ENCODE data around the gene XPNPEP1. TPM values are rescaled to one million over a fixed set of nuclear protein-coding genes. Genes with fewer than 3 reads are reported as not detected.

XPNPEP1 gene
- total and polyA plus RNA-seq, 2 of the 4 experiments (the other 2 are of a cell fraction): 164 to 311 TPM

DNA sequence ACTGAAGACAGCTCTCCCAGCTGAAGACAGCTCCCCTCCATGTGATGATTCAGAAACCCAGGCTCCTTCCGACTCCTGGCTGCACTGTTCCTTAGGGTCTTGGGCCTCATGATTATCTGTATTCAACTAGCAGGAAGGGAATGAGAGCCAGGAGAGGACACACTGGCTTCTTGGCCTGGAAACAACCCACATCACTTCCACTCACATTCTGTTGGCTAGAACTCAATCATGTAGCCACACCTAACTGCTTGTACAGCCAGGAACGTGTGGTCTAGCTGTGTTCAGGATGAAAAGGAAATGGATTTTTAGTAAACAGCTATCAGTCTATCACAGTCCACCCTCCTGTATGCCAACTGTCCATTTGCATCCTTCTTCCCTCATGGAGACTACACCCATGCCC, 30.5 kb upstream of the XPNPEP1 start:
- no peak overlapping the region for H3K27ac ChIP-seq (ENCODE audit: insufficient read depth, low read length)

More for the DNA sequence above, 30.5 kb upstream of the XPNPEP1 start:
- BruUV-seq (replicated peaks): no TSS peak
- ChIA-PET CTCF (no interaction called here), POLR2A (ENCODE audit: unreplicated experiment) (no interaction called here)
- Histone ChIP-seq H3K27me3 (ENCODE audit: control insufficient read depth, insufficient read depth, low read length) (no peaks in the 10 kb centered on the region), H2AK9ac (replicated peaks; ENCODE audit: low read depth, low read length, poor library complexity) (no peak overlapping the region), H3K9me3 (ENCODE audit: control insufficient read depth, insufficient read depth, low read length) (no peaks in the 10 kb centered on the region; the same call in 1 of the 2 replicates), H4K91ac (ENCODE audit: insufficient read depth, low read depth, low read length) (no peak overlapping the region), H4K5ac (ENCODE audit: low read depth, low read length) (no peak overlapping the region), H3K4me3 (ENCODE audit: insufficient read depth, low read depth, low read length) (no peak overlapping the region), H3K36me3 (ENCODE audit: control insufficient read depth, insufficient read depth, low read length) (no peaks in the 10 kb centered on the region), H3K9ac (ENCODE audit: low read depth, low read length) (no peak overlapping the region), H3K14ac (replicated peaks; ENCODE audit: low read depth, low read length) (no peak overlapping the region), H2BK5ac (ENCODE audit: low read depth, low read length, poor library complexity, severe bottlenecking) (no peak overlapping the region), H3K9me1 (ENCODE audit: insufficient read depth, low read length) (no peaks in the 10 kb centered on the region), H2BK120ac (ENCODE audit: low read depth, low read length) (no peak overlapping the region), H3K4me1 (ENCODE audit: control insufficient read depth, insufficient read depth, low read length) (no peaks in the 10 kb centered on the region; the same call in 1 of the 2 replicates), H4K8ac (ENCODE audit: low read depth in 2 of 2, low read length in 2 of 2) (no peak overlapping the region), H2AFZ (replicated peaks; ENCODE audit: low read length, poor library complexity) (no peak overlapping the region), H4K20me1 (ENCODE audit: insufficient read depth, low read length) (no peaks in the 10 kb centered on the region), H3K79me1 (ENCODE audit: low read depth in 1 of 2, low read length in 2 of 2) (no peaks in the 10 kb centered on the region), H3K18ac (ENCODE audit: low read depth, low read length) (no peak overlapping the region), H3K23ac (ENCODE audit: low read depth, low read length) (0 out of 2 replicates have a peak overlapping the region, but pooled peaks have one; percentile 8), H3K4me2 (ENCODE audit: low read depth, low read length) (no peak overlapping the region), H2AK5ac (ENCODE audit: low read depth, low read length) (0 out of 2 replicates have a peak overlapping the region, but pooled peaks have one; percentile 25), H3K4ac (ENCODE audit: low read depth, low read length) (no peak overlapping the region), H2BK20ac (ENCODE audit: low read depth, low read length) (no peak overlapping the region), H3K56ac (ENCODE audit: extremely low read depth, insufficient read depth, low read length) (no peak overlapping the region), H2BK15ac (ENCODE audit: low read depth, low read length) (no peak overlapping the region)
- ATAC-seq (ENCODE audit: low read depth): no peak
- dilution Hi-C loops (cut with HindIII; ENCODE audit: low sequenced_read_pairs, unreplicated experiment) (no loop called here), in situ Hi-C loops (cut with MboI; ENCODE audit: low sequenced_read_pairs) (no loop called here), intact Hi-C loops (cut with micrococcal nuclease) (no loop called here)
- WGBS, 2 experiments (ENCODE audit: extremely low coverage in 2 of 2, insufficient read length in 1 of 2): no CpG with 5 or more reads among the region's 2 CpGs
- no peak for DNase-seq
- TF ChIP-seq BHLHE40 (IDR thresholded peaks at IDR 0.05; ENCODE audit: low read depth, low read length) (no peak), RFX5 (IDR thresholded peaks at IDR 0.05; ENCODE audit: low read depth, low read length) (no peak), RAD21 (IDR thresholded peaks at IDR 0.05; ENCODE audit: low read length) (no peak), CHD1 (IDR thresholded peaks at IDR 0.05; ENCODE audit: low read depth, low read length) (no peak), FOS (IDR thresholded peaks at IDR 0.05; ENCODE audit: low read depth, low read length) (no peak), CEBPB (IDR thresholded peaks at IDR 0.05; ENCODE audit: low read depth, low read length) (no peak), MAFK (IDR thresholded peaks at IDR 0.05; ENCODE audit: low read depth, low read length) (no peak), NFE2L2 (IDR thresholded peaks at IDR 0.05; ENCODE audit: low read depth, low read length) (no peak), MXI1 (IDR thresholded peaks at IDR 0.05; ENCODE audit: borderline replicate concordance, low read depth, low read length) (no peak), MAZ (IDR thresholded peaks at IDR 0.05; ENCODE audit: borderline replicate concordance, low read depth, low read length) (no peak), SMC3 (IDR thresholded peaks at IDR 0.05; ENCODE audit: low read depth, low read length) (no peak)
- TF ChIP-seq, protein P1, sequence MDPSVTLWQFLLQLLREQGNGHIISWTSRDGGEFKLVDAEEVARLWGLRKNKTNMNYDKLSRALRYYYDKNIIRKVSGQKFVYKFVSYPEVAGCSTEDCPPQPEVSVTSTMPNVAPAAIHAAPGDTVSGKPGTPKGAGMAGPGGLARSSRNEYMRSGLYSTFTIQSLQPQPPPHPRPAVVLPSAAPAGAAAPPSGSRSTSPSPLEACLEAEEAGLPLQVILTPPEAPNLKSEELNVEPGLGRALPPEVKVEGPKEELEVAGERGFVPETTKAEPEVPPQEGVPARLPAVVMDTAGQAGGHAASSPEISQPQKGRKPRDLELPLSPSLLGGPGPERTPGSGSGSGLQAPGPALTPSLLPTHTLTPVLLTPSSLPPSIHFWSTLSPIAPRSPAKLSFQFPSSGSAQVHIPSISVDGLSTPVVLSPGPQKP (IDR thresholded peaks at IDR 0.05; ENCODE audit: borderline replicate concordance, low read depth, low read length): no peak
- TF ChIP-seq, protein P2, sequence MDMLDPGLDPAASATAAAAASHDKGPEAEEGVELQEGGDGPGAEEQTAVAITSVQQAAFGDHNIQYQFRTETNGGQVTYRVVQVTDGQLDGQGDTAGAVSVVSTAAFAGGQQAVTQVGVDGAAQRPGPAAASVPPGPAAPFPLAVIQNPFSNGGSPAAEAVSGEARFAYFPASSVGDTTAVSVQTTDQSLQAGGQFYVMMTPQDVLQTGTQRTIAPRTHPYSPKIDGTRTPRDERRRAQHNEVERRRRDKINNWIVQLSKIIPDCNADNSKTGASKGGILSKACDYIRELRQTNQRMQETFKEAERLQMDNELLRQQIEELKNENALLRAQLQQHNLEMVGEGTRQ (IDR thresholded peaks at IDR 0.05; ENCODE audit: low read depth, low read length): no peak

Data from IMR-90 (cell line).